Ishikawa (cell line): Measurements from ENCODE around the gene MTCH2.

Experiments used
- CEBPB ChIP-seq: IDR thresholded peaks from 2 replicates; pipeline ENCODE4 v1.6.1; 2012
- CREB1 ChIP-seq: IDR thresholded peaks from 2 replicates; pipeline ENCODE4 v1.6.1; 2012; ENCODE audit warnings: low read depth
- EGR1 ChIP-seq: IDR thresholded peaks from 2 replicates; pipeline ENCODE4 v1.6.1; 2012
- EP300 ChIP-seq: IDR thresholded peaks from 2 replicates; pipeline ENCODE4 v1.6.1; 2012; ENCODE audit warnings: borderline replicate concordance
- FOXM1 ChIP-seq: IDR thresholded peaks from 2 replicates; pipeline ENCODE4 v1.6.1; 2012; ENCODE audit warnings: low read depth, borderline replicate concordance
- RAD21 ChIP-seq: IDR thresholded peaks from 2 replicates; pipeline ENCODE4 v1.6.1; 2012; ENCODE audit warnings: low read depth
- TAF1 ChIP-seq: IDR thresholded peaks from 2 replicates; pipeline ENCODE4 v1.6.1; 2012; ENCODE audit warnings: low read depth, mild to moderate bottlenecking
- TCF12 ChIP-seq: IDR thresholded peaks from 2 replicates; pipeline ENCODE4 v1.6.1; 2012; ENCODE audit warnings: low read depth
- YY1 ChIP-seq: IDR thresholded peaks from 2 replicates; pipeline ENCODE4 v1.6.1; 2012; ENCODE audit warnings: low read depth
- ZBTB7A ChIP-seq: IDR thresholded peaks from 2 replicates; pipeline ENCODE4 v1.6.1; 2012; ENCODE audit warnings: low read depth
- TF ChIP-seq, protein P1 (sequence below): IDR thresholded peaks from 2 replicates; pipeline ENCODE4 v1.6.1; 2012
- TF ChIP-seq, protein P2 (sequence below): IDR thresholded peaks from 2 replicates; pipeline ENCODE4 v1.6.1; 2012
- TF ChIP-seq, protein P3 (sequence below): IDR thresholded peaks from 2 replicates; pipeline ENCODE4 v1.6.1; 2012; ENCODE audit warnings: low read depth, mild to moderate bottlenecking

DNA sequence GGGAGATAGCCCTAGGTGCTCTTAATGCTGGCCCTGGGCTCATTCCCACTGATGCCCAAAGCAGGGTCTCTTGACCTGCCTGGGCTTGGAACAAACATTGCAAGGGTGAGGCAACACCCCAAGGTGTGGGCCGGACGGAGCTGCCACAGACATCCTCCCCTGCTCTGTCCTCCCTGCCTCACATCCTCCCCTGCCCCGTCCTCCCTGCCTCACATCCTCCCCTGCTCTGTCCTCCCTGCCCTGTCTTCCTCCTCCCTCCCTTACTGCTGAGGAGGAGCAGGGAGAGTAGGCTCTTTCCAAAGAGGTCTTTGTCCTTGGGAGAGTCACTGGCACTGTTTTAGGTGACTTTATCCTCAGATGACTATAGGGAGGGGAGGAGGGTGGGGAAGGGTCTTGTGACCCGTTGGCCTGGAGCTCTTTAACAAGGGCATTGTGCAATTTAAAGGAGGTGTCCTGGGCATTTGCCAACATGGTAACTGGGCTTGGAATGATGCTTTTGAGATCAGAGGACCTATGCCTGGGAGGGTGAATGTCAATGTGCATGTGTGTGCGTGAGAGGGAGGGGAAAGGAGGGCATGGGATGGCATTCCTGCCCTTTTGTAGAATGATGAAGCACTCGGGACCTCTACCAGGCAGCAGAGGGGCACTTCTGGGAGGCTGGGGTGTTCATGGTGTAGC lies 55.2 kb downstream of the MTCH2 start:
- TF ChIP-seq FOXM1 (no peak), EP300 (no peak), CREB1 (no peak), TAF1 (no peak), CEBPB (no peak), TCF12 (no peak), RAD21 (no peak), ZBTB7A (no peak), YY1 (no peak), EGR1 (no peak)
- TF ChIP-seq, protein P1, sequence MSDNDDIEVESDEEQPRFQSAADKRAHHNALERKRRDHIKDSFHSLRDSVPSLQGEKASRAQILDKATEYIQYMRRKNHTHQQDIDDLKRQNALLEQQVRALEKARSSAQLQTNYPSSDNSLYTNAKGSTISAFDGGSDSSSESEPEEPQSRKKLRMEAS, result no peak
- TF ChIP-seq, protein P2, sequence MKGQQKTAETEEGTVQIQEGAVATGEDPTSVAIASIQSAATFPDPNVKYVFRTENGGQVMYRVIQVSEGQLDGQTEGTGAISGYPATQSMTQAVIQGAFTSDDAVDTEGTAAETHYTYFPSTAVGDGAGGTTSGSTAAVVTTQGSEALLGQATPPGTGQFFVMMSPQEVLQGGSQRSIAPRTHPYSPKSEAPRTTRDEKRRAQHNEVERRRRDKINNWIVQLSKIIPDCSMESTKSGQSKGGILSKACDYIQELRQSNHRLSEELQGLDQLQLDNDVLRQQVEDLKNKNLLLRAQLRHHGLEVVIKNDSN, result no peak
- TF ChIP-seq, protein P3, sequence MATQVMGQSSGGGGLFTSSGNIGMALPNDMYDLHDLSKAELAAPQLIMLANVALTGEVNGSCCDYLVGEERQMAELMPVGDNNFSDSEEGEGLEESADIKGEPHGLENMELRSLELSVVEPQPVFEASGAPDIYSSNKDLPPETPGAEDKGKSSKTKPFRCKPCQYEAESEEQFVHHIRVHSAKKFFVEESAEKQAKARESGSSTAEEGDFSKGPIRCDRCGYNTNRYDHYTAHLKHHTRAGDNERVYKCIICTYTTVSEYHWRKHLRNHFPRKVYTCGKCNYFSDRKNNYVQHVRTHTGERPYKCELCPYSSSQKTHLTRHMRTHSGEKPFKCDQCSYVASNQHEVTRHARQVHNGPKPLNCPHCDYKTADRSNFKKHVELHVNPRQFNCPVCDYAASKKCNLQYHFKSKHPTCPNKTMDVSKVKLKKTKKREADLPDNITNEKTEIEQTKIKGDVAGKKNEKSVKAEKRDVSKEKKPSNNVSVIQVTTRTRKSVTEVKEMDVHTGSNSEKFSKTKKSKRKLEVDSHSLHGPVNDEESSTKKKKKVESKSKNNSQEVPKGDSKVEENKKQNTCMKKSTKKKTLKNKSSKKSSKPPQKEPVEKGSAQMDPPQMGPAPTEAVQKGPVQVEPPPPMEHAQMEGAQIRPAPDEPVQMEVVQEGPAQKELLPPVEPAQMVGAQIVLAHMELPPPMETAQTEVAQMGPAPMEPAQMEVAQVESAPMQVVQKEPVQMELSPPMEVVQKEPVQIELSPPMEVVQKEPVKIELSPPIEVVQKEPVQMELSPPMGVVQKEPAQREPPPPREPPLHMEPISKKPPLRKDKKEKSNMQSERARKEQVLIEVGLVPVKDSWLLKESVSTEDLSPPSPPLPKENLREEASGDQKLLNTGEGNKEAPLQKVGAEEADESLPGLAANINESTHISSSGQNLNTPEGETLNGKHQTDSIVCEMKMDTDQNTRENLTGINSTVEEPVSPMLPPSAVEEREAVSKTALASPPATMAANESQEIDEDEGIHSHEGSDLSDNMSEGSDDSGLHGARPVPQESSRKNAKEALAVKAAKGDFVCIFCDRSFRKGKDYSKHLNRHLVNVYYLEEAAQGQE, result no peak
